ENCODE measurements around the gene SLC2A8. TPM values are rescaled to one million over a fixed set of nuclear protein-coding genes. Genes with fewer than 3 reads are reported as not detected.

The SLC2A8 gene
- total RNA-seq, 1 donor from 2014 or later, result 30.6 TPM

DNA sequence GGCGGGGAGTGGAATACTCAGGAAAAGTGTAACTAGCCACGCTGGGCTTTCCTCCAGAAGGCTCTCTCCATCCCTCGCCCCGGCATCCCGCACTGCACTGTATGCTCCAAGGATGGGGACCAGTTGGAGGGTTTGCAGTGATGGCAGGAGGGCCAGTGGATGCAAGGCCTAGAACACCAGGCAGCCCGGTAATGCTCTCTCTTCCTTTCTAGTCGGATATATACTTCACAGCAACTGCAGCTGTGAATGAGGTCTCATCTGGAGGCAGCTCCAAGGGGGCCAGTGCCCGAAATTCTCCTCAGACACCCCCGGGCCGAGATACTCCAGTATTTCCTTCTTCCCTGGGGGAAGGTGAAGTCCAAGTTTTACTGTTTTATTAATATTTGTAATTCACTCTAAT, 10.0 kb upstream of the SLC2A8 start:
- Mint-ChIP-seq H3K36me3 (ENCODE audit: unreplicated experiment) (no peaks in the 10 kb centered on the region), H3K4me3 (ENCODE audit: unreplicated experiment) (no peak overlapping the region), H3K4me1 (ENCODE audit: low read depth, unreplicated experiment) (peaks cover 10% of the 10 kb centered on the region), H3K27ac (ENCODE audit: unreplicated experiment) (no peak overlapping the region), H3K9me3 (ENCODE audit: unreplicated experiment) (no peaks in the 10 kb centered on the region), H3K27me3 (ENCODE audit: unreplicated experiment) (peaks cover 2% of the 10 kb centered on the region)
- no peak for DNase-seq
- TF ChIP-seq, protein P1, sequence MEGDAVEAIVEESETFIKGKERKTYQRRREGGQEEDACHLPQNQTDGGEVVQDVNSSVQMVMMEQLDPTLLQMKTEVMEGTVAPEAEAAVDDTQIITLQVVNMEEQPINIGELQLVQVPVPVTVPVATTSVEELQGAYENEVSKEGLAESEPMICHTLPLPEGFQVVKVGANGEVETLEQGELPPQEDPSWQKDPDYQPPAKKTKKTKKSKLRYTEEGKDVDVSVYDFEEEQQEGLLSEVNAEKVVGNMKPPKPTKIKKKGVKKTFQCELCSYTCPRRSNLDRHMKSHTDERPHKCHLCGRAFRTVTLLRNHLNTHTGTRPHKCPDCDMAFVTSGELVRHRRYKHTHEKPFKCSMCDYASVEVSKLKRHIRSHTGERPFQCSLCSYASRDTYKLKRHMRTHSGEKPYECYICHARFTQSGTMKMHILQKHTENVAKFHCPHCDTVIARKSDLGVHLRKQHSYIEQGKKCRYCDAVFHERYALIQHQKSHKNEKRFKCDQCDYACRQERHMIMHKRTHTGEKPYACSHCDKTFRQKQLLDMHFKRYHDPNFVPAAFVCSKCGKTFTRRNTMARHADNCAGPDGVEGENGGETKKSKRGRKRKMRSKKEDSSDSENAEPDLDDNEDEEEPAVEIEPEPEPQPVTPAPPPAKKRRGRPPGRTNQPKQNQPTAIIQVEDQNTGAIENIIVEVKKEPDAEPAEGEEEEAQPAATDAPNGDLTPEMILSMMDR (IDR thresholded peaks at IDR 0.05; ENCODE audit: partially characterized antibody, unreplicated experiment), result no peak

DNA sequence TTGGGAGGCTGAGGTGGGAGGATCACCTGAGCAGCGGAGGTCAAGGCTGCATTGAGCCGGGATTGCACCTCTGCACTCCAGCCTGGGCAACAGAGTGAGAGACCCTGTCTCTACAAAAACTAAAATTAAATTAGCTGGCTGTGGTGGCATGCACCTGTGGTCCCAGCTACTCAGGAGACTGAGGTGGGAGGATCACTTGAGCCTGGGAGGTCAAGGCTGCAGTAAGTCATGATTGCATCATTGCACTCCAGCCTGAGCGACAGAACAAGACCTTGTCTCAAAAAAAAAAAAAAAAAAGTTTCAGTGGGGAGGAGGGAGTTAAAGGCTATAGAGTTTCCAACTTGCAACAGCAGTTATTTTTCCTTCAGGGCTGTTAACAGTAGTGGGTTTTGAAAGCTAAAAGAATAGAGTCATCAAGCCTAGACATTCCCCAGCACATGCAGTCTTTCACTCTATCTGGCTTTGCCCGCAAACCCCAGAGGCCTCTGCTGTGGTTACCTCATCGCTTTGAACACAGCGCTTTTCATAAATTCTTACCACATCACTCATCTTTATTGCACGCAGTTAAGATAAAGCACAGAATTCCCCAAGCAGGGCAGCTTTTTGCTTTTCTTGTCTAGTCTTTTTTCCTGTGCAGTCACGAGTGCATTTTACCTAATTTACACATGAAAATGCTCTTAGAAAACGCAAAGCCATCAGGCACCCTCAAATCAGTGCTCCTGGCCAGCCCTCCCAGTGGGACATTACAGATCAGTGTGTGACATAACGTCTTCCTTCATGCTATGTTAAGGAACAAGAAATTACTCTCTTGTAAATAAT, 8.7 kb upstream of the SLC2A8 start:
- DNase-seq, result no peak
- Mint-ChIP-seq H3K36me3 (ENCODE audit: unreplicated experiment) (no peaks in the 10 kb centered on the region), H3K27me3 (ENCODE audit: unreplicated experiment) (peaks cover 2% of the 10 kb centered on the region), H3K4me3 (ENCODE audit: unreplicated experiment) (no peak overlapping the region), H3K9me3 (ENCODE audit: unreplicated experiment) (peaks cover 2% of the 10 kb centered on the region), H3K4me1 (ENCODE audit: low read depth, unreplicated experiment) (peaks cover 10% of the 10 kb centered on the region), H3K27ac (ENCODE audit: unreplicated experiment) (peak overlapping the region; percentile 52)
- TF ChIP-seq, protein P1 (IDR thresholded peaks at IDR 0.05; ENCODE audit: partially characterized antibody, unreplicated experiment), result no peak

DNA sequence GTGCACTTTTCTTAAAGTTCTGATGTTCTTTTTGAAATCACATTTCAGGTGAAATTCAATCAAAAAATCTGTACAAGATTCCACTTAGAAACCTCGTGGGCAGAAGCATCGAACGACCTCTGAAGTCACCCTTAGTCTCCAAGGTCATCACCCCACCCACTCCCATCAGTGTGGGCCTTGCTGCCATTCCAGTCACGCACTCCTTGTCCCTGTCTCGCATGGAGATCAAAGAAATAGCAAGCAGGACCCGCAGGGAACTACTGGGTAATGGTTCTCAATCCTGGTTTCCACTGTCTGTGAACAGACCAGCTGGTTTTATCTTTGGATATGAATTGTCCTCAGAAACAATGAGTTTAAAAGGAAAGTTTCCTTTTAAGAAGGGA, 8.1 kb upstream of the SLC2A8 start:
- peaks cover 10% of the 10 kb centered on the region for H3K4me1 Mint-ChIP-seq (ENCODE audit: low read depth, unreplicated experiment)
- no peak for DNase-seq
- no peaks in the 10 kb centered on the region for H3K36me3 Mint-ChIP-seq (ENCODE audit: unreplicated experiment)
- H3K4me3 Mint-ChIP-seq (ENCODE audit: unreplicated experiment), result no peak overlapping the region
- TF ChIP-seq, protein P1 (IDR thresholded peaks at IDR 0.05; ENCODE audit: partially characterized antibody, unreplicated experiment), result no peak
- peaks cover 2% of the 10 kb centered on the region for H3K9me3 Mint-ChIP-seq (ENCODE audit: unreplicated experiment)
- H3K27ac Mint-ChIP-seq (ENCODE audit: unreplicated experiment), result peak overlapping the region; percentile 52
- peaks cover 2% of the 10 kb centered on the region for H3K27me3 Mint-ChIP-seq (ENCODE audit: unreplicated experiment)

DNA sequence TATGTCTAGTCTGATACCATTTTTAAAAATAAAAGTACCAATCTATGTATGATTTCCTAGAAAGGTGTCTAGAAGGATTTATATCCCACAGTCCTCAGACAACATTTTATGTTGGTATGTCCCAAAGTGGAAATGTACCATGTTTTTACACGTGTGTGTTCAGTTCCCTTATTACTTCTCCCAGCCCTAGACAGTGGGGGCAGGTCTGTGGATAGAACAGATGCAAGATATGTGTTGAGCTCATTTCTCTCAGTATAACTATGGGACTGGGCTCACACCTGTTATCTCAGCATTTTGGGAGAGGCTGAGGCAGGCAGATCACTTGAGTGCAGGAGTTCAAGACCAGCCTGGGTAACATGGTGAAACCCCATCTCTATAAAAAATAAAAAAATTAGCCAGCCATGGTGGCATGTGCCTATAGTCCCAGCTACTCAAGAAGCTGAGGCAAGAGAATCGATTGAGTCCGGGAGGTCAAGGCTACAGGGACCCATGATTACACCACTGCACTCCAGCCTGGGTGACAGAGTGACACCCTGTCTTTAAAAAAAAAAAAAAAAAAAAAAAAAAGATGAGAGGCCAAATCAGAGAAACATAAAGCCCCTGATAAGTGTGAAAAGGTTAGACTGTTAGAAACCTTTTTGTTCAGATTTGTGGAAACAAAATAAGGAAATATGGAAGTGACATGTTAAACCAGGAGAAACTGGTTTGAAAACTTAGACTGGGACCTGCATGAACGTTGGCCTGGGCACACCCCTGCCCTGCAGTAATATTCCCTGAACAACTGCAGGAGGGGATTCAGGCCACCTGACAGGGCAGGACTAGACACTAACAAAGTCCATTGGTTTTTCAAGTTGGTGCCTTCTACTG, 7.4 kb upstream of the SLC2A8 start:
- peaks cover 1% of the 10 kb centered on the region for H3K27me3 Mint-ChIP-seq (ENCODE audit: unreplicated experiment)
- no peak for DNase-seq
- TF ChIP-seq, protein P1 (IDR thresholded peaks at IDR 0.05; ENCODE audit: partially characterized antibody, unreplicated experiment), result no peak
- H3K4me3 Mint-ChIP-seq (ENCODE audit: unreplicated experiment), result no peak overlapping the region
- H3K4me1 Mint-ChIP-seq (ENCODE audit: low read depth, unreplicated experiment), result peaks cover 9% of the 10 kb centered on the region
- H3K9me3 Mint-ChIP-seq (ENCODE audit: unreplicated experiment), result peaks cover 2% of the 10 kb centered on the region
- H3K36me3 Mint-ChIP-seq (ENCODE audit: unreplicated experiment), result no peaks in the 10 kb centered on the region
- no peak overlapping the region for H3K27ac Mint-ChIP-seq (ENCODE audit: unreplicated experiment)

DNA sequence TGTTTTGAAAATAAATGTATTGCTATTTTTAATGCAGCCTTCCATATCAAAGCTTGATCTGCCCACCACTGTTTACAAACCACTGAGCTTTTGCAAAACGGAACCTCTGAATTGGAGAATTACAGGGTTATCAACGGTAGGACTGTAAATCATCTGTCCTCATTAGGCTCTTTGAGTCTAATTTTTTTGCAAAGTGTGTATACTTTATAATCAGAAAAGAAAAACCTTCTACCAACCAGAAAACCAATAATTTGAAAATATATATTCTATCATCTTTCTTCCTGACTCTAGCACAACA, 6.8 kb upstream of the SLC2A8 start:
- TF ChIP-seq, protein P1 (IDR thresholded peaks at IDR 0.05; ENCODE audit: partially characterized antibody, unreplicated experiment), result no peak
- H3K4me1 Mint-ChIP-seq (ENCODE audit: low read depth, unreplicated experiment), result peaks cover 6% of the 10 kb centered on the region
- no peaks in the 10 kb centered on the region for H3K27me3 Mint-ChIP-seq (ENCODE audit: unreplicated experiment)
- no peak overlapping the region for H3K27ac Mint-ChIP-seq (ENCODE audit: unreplicated experiment)
- no peak for DNase-seq
- peaks cover 2% of the 10 kb centered on the region for H3K9me3 Mint-ChIP-seq (ENCODE audit: unreplicated experiment)
- no peak overlapping the region for H3K4me3 Mint-ChIP-seq (ENCODE audit: unreplicated experiment)
- H3K36me3 Mint-ChIP-seq (ENCODE audit: unreplicated experiment), result no peaks in the 10 kb centered on the region
